ENCODE measurements around the gene SCIN.
"Not testable (repeated sequence)": the region's sequence is repeated elsewhere in the genome, so short reads cannot be mapped to it uniquely, and the experiment has no call there.

Gene SCIN

DNA sequence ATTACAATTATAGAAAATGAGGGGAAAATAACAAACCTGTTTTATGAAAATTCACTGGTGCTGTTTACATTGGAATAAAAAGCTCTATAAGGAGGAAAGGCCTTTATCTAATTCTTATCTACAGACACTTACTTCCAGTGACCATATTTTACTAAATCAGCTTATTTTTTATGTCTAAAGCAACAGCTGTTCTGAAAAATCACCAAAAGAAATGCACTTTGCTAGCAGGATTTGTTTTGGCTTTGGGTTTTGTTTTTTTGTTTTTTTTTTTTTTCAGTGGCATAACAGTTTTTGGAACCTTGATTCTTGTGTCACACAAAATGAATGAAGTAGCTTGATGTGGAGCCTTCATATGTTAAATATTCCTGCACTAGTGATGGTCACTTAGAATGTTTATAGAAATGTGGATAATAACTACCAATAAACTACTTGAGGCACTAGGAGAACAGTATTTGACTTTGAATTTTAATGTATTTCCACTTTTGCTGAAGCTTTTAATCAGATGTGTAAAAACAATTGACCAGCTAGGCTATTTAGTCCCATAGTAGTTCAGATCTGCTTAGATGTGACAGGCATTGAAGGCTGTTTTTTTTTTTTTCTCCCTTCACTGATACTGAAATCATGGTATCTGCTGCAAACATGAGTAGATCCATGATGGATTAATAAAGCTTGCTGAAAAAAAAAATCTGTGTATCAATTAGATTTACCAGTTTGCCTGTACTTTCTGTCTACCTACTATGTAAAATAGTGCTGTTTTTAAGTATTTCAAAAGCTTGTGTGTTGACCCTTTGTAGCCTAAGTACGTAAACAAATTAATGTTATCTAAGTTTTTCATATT is 119.7 kb downstream of the SCIN start:
- no peak for DNase-seq

DNA sequence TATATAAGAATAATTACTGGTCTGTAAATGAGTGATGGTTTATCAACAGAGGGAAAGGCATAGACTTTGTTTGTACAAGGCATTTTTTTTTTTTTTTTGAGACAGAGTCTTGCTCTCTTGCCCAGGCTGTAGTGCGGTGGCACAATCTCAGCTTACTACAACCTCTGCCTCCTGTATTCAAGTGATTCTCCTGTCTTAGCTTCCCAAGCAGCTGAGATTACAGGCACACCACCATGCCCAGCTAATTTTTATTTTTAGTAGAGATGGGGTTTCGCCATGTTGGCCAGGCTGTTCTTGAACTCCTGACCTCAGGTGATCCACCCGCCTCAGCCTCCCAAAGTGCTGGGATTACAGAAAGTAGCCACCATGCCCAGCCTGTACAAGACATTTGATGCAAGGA is 120.9 kb downstream of the SCIN start:
- DNase-seq: not testable (repeated sequence)

DNA sequence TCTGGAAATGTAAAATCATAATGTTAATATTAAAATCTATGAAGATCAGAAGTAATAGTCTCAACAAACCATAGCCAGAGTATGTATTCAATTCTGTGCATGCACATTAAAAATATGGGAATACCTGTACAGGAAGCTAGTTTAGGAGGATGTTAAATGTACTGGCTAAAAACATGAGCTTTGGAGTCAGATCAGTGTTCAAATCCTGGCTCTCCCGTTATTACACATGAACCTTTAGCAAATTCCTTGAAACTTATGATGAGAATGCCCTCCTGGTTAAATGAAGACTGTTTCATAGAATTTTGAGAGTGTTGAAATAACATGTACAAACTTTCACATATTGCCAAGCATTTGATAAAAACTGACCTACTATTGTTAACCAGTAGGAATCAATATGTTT is 121.5 kb downstream of the SCIN start:
- no peak for DNase-seq

DNA sequence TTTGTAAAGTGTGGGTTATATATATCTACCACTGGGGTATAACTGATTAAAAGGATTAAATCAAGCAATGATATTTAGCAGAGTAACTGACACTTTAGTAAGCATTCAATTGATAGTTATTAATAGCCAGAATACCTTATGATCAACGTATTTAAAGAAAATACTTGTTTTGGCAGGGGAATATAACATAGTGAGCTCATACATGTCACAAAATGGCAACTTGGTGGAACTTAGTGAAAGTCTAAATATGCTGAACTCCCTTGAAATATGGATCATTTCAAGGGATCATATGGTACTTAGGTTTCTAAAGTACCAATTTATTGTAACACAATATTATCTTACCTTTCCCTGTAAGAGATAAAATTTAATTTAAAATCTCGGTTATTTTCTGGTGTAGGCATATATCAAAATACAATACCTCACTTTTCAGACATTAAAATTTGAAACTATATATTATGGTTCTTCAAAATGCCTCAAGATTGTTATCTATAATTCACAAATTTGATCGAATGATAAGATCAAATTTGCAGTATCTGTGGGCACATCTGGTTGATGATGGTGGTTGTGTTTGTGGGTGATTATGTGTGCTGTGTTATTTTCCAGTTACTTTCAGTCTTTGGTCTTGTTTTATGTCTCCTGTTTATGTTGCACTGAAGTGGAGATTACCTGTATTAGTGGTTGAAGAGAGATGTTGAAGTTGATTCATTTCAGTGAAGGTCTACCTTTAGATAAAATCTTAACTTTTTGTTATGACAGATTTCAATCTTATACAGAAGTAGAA is 122.1 kb downstream of the SCIN start:
- DNase-seq: peak; percentile 13

DNA sequence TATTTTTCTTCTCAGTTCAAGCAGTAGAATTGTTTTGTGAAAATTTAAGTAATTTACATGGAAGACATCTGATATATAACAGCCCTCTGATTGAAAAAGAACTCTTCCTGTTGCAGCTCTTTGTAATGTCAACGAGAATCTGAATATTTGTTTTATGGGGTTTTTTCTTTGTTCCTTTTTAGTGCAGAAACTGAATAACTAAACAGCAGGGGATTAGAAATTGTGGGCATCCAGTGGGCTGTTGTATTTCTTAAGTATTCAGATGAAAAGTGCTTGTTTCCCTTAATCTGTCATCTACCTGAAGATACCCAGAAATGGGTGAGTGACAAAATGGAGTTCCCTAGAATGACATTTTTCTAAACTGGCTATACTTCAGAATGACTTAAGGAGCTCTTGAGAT is 124.3 kb downstream of the SCIN start:
- no peak for DNase-seq

DNA sequence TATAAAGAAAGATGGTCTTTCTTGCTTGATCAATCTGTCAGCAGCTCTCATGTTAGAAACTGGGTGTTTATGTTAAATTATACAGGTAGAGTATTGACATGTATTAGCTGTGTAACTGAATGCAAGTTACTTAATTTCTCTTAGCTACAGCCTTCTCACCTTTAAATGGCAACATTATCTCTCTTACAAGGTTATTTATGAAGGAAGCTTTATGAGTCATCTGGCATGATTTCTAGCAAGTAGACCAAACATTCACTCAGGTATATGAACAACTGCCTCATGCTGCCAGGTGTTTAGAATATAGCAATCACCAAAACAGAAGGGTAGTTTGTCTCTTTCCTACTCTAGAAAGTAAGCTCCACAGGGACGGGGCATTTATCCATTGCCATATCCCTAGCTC is 125.4 kb downstream of the SCIN start:
- peak; percentile 22 for DNase-seq

DNA sequence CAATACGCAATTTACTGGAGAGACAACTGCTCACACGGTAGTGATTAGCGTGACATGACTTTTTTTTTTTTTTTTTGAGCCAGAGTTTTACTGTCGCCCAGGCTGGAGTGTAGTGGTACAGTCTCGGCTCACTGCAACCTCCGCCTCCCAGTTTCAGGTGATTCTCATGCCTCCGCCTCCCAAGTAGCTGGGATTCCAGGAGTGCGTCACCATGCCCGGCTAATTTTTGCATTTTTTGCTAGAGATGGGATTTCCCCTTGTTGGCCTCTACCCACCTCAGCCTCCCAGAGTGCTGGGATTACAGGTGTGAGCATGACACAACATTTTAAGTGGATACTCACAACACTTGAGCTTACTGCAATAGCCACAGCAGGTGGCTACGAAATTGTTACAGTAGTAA is 128.8 kb downstream of the SCIN start:
- DNase-seq: no peak

DNA sequence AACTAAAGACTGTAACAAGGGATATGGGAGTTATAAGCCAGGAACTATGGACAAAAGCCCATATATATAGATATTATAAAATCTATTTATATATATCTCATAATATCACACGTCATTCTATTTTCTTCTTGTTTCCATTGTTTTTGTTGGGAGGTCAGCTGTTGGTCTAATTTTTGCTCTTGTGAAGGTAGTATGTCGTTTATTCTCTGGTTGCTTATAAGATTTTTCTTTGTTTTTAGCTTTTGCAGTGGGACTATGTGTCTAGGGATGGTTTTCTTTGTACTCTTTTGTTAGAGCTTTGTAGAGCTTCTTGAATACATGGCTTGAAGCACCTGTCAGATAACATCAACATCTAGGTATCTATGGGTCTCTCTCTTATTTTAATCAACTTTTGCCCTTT is 130.9 kb downstream of the SCIN start:
- DNase-seq: no peak

DNA sequence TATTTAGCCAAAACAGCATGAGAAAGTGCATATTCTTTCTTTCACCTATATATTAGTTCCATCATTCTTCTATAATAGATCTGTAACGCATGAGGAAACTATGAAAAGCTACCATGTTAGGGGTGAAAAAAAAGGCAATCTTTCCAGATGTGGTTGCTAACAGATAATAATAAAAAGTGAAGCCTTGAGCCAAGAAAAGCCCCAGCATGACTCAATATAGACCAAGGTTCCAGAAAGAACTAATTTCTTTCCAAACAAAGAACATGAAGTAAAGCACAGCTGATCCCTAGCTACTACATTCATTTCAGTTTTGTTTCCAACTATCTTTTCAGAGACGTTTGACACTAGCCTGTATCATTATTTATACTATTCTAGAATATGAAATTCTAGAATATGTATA is 133.4 kb downstream of the SCIN start:
- no peak for DNase-seq

DNA sequence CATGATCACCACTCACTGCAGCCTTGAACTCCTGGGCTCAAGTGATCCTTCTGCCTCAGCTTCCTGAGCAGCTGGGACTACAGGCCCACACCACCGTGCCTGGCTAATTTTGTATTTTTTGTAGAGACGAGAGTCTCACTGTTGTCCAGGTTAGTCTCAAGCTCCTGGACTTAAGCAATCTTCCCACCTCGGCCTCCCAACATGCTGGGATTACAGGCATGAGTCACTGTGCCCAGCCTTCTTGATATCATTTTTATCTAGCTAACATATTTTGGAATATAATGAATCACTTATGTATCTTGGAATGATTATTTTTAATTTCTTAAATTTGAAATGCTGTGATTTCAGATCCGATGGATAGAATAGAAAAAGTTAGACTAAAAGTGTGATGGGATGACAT is 135.4 kb downstream of the SCIN start:
- no peak for DNase-seq

DNA sequence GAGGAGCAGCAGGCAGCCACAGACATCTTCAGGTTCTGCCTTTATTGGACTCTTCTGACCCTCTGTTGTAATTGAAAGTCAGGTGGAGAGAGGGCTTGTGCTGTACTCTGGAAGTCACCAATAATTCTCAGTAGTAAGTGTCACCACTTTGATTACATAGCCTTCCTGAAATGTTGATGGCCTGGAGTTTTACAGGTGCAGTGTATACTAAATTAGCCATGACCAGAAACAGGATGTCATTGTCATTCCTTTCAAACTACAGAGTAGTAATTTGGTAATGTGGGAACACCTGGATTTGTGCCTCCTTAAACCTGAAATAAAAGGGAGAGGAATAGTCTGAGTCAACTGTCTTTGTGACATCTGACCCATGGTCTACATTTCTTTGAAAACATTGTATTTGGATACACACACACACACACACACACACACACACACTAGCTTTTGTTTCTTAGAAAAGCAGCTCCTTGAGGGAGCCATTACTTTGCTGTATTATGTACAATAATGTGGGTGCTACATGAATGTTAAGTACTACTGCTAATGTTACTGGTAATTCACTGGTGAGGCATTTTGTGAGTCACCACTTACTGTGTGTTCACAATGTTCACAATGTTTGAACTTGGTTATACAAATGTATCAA is 136.5 kb downstream of the SCIN start:
- no peak for DNase-seq

DNA sequence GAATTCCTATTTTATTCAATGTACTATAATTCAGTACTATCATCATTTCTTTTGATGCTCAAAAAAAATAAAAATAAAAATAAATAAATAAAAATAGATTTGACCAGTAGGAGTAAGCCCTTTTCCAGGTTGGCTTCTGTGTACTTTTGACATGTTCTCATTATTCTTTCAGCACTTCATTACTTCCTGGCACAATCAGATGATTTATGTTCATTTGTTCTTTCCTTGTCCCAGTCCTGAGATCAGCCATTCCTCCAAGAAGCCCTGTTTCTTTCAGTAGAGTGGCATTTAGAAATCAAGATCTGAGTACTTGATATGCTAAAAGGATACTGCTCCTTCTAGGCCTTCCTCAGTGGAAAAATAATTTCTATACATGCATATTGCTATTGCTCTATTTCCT is 137.8 kb downstream of the SCIN start:
- DNase-seq: no peak
